HCT116 (cell line): Measurements from ENCODE around the gene CDYL2.

Experiments
- ATF3 ChIP-seq: IDR thresholded peaks from 2 replicates; pipeline ENCODE4 v1.6.1; 2012
- CTCF ChIP-seq, 3 experiments: fragments of 200-600 bp in 1 of 3; sonication (generic) in 1 of 3; IDR thresholded peaks in 2 of 3; conservative IDR thresholded peaks in 1 of 3; 2 replicates each; pipeline ENCODE4 v1.5.1; 2012 to 2017; ENCODE audit warnings: low read depth in 2 of 3, low read length in 2 of 3, antibody characterized with exemption in 1 of 3, borderline replicate concordance in 1 of 3, control low read depth in 1 of 3, mild to moderate bottlenecking in 1 of 3, mixed read lengths in 1 of 3, mixed run types in 1 of 3, moderate library complexity in 1 of 3; ENCODE audit not compliant: insufficient read depth in 1 of 3
- JUND ChIP-seq: IDR thresholded peaks from 2 replicates; pipeline ENCODE4 v1.6.1; 2012
- POLR2A ChIP-seq: IDR thresholded peaks from 2 replicates; pipeline ENCODE4 v1.7.0; 2011; ENCODE audit warnings: borderline replicate concordance; ENCODE audit not compliant: insufficient read depth, insufficient read length; ENCODE audit errors: extremely low read depth
- POLR2AphosphoS5 ChIP-seq: IDR thresholded peaks from 2 replicates; pipeline ENCODE4 v1.6.1; 2011; ENCODE audit warnings: mild to moderate bottlenecking, low read depth, low read length, moderate library complexity
- YY1 ChIP-seq: IDR thresholded peaks from 2 replicates; pipeline ENCODE4 v1.6.1; 2011; ENCODE audit warnings: low read length, low read depth, moderate library complexity, mild to moderate bottlenecking; ENCODE audit not compliant: insufficient replicate concordance; ENCODE audit errors: extremely low read depth

GRCh38 chr16:80577485-80578280 is 226.7 kb downstream of the CDYL2 start:
- TF ChIP-seq CTCF (IDR thresholded peaks at IDR 0.05 in 2 of 3, conservative IDR thresholded peaks at IDR 0.05 in 1 of 3; ENCODE audit: borderline replicate concordance in 1 of 3, insufficient read depth in 1 of 3, low read depth in 2 of 3, low read length in 2 of 3) (no peak), JUND (no peak), YY1 (no peak), POLR2AphosphoS5 (no peak), ATF3 (no peak), POLR2A (no peak)
